Mucosa of gallbladder (tissue), 1 donor: ENCODE data around the gene COA6. TPM values are rescaled to one million over a fixed set of nuclear protein-coding genes. Genes with fewer than 3 reads are reported as not detected.
"Not testable (repeated sequence)": the region's sequence is repeated elsewhere in the genome, so short reads cannot be mapped to it uniquely, and the experiment has no call there.

Source experiments
- DNase-seq: peaks from one replicate; pipeline ENCODE4 v3.0.0-alpha.2; 2020; ENCODE audit warnings: low spot score
- total RNA-seq: library from RNA; stranded (reverse); gene quantifications from one replicate; pipeline ENCODE4 v1.2.1, GENCODE V29; 2021
- donor health status: DM: no; HTN: no; CAD: no.

COA6 gene
- total RNA-seq, 1 donor from 2014 or later, result 34.4 TPM

- no peak for DNase-seq
These were observed 3.5 kb upstream of the COA6 start for GRCh38 chr1:234369784-234370183.

- no peak for DNase-seq
These were observed 1.8 kb upstream of the COA6 start for GRCh38 chr1:234371414-234371813.

GRCh38 chr1:234372011-234372757 is 1.1 kb upstream of the COA6 start:
- no peak for DNase-seq

GRCh38 chr1:234373959-234374254 is 651 bp downstream of the COA6 start:
- DNase-seq, result no peak

- DNase-seq, result no peak
These were observed 2.4 kb downstream of the COA6 start for GRCh38 chr1:234375672-234376071.

- DNase-seq, result not testable (repeated sequence)
These were observed 6.4 kb downstream of the COA6 start for GRCh38 chr1:234379591-234380109.

- DNase-seq, result no peak
These were observed 8.7 kb downstream of the COA6 start for GRCh38 chr1:234381699-234382555.

- DNase-seq, result no peak
These were observed 12.9 kb downstream of the COA6 start for GRCh38 chr1:234386122-234386521.

GRCh38 chr1:234388094-234388493 is 14.8 kb downstream of the COA6 start:
- no peak for DNase-seq

GRCh38 chr1:234393190-234393589 is 19.9 kb downstream of the COA6 start:
- DNase-seq, result no peak

- DNase-seq, result no peak
These were observed 22.0 kb downstream of the COA6 start for GRCh38 chr1:234395297-234395696.

- no peak for DNase-seq
These were observed 22.8 kb downstream of the COA6 start for GRCh38 chr1:234396092-234396491.

GRCh38 chr1:234396871-234397270 is 23.6 kb downstream of the COA6 start:
- no peak for DNase-seq

GRCh38 chr1:234397732-234398131 is 24.5 kb downstream of the COA6 start:
- DNase-seq, result no peak

GRCh38 chr1:234398849-234399381 is 25.7 kb downstream of the COA6 start:
- DNase-seq, result no peak

GRCh38 chr1:234399515-234399914 is 26.3 kb downstream of the COA6 start:
- not testable (repeated sequence) for DNase-seq

GRCh38 chr1:234400773-234401172 is 27.5 kb downstream of the COA6 start:
- no peak for DNase-seq

- DNase-seq, result no peak
These were observed 28.4 kb downstream of the COA6 start for GRCh38 chr1:234401658-234402057.

- no peak for DNase-seq
These were observed 29.7 kb downstream of the COA6 start for GRCh38 chr1:234402939-234403338.

- no peak for DNase-seq
These were observed 32.4 kb downstream of the COA6 start for GRCh38 chr1:234405676-234406075.

- DNase-seq, result no peak
These were observed 33.6 kb downstream of the COA6 start for GRCh38 chr1:234406871-234407270.

- DNase-seq, result no peak
These were observed 35.5 kb downstream of the COA6 start for GRCh38 chr1:234408757-234409156.

GRCh38 chr1:234409328-234409727 is 36.1 kb downstream of the COA6 start:
- DNase-seq, result no peak
